Adipocyte (in vitro differentiated cells): ENCODE measurements around the gene SCUBE1.
A peak's percentile ranks its signal among the peaks of the same experiment; 100 is the strongest.

Experiments used
- DNase-seq: peaks from one replicate; pipeline ENCODE4 v3.0.0-alpha.2; 2015; ENCODE audit warnings: low read depth
- H3K27me3 ChIP-seq: replicated peaks from 2 replicates; pipeline ENCODE4 v1.7.0; 2013; ENCODE audit warnings: mild to moderate bottlenecking, low read length, moderate library complexity; ENCODE audit not compliant: control insufficient read depth, insufficient read depth
- H3K36me3 ChIP-seq: 2 replicates; pipeline ENCODE4 v1.7.0; 2013; ENCODE audit warnings: low read length, mild to moderate bottlenecking, moderate library complexity; ENCODE audit not compliant: control insufficient read depth, insufficient read depth, severe bottlenecking
- H3K4me1 ChIP-seq: 2 replicates; pipeline ENCODE4 v1.7.0; 2013; ENCODE audit warnings: mild to moderate bottlenecking, low read length, moderate library complexity; ENCODE audit not compliant: control insufficient read depth, insufficient read depth
- H3K4me3 ChIP-seq: 2 replicates; pipeline ENCODE4 v1.7.0; 2013; ENCODE audit warnings: mild to moderate bottlenecking, low read length, moderate library complexity
- H3K9ac ChIP-seq: 2 replicates; pipeline ENCODE4 v1.7.0; 2013; ENCODE audit warnings: mild to moderate bottlenecking, low read length, moderate library complexity
- H3K9me3 ChIP-seq: 2 replicates; pipeline ENCODE4 v1.7.0; 2013; ENCODE audit warnings: mild to moderate bottlenecking, low read length, moderate library complexity; ENCODE audit not compliant: control insufficient read depth

Gene SCUBE1

DNA sequence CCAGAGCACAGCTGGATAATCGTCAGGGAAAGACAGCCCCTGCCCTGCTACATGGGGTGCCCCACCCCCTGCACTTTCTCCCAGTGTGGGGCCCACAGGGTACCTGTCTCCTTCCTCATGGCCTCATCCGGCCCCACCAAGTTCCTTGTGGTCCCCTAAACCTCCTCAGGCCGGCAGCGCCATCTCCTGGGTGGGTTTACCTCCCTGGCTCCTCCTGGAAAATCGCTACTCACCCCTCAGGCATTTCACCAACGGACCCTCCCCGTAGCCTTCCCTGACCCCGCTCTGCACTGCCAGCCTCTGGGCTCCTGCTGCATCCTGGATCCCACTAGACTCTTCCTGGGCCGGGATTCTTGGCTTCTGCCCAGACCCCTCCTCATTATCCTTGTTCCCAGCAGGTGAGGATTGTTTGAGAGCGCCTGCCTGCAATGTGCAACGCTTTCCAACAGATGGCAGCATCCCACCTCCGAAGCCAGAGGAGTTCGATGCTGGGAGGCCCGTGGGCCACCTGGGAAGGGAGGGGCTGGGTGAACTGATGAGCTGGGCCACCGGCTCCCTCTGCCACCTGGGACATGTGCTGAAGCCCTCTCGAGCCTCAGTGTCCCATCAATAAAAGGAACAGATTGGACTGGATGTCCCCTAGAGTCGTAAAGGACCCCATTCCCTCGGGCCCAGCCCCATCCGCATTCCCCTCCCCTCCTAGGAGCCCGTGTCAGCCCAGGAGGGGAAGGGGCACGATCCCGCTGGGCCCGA is 112.0 kb downstream of the SCUBE1 start:
- Histone ChIP-seq H3K4me3 (no peak overlapping the region), H3K27me3 (peaks cover 79% of the 10 kb centered on the region), H3K4me1 (no peaks in the 10 kb centered on the region), H3K9ac (no peak overlapping the region), H3K9me3 (no peaks in the 10 kb centered on the region), H3K36me3 (no peaks in the 10 kb centered on the region)
- peak; percentile 64 for DNase-seq

DNA sequence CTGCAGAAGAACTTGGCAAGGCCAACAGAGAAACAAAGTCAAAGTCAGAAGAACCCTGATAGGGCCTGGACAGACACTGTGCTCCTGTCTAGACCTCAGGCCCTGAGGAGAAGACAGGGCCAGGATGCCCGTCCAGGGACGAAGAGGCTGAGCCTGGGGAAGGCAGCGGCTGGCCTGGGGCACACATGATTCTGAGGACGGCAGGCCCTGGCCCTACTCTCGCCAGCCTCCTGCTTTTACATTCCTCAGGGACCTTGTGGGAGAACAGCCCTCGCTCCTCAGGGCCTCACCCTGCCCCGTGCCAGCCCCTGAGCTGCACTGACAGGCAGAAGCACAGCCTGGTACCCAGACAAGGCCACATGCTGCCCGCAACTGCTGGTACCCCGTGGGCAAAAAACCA is 112.6 kb downstream of the SCUBE1 start:
- no peak overlapping the region for H3K4me3 ChIP-seq
- peaks cover 79% of the 10 kb centered on the region for H3K27me3 ChIP-seq
- H3K36me3 ChIP-seq, result no peaks in the 10 kb centered on the region
- no peak for DNase-seq
- H3K4me1 ChIP-seq, result no peaks in the 10 kb centered on the region
- no peaks in the 10 kb centered on the region for H3K9me3 ChIP-seq
- no peak overlapping the region for H3K9ac ChIP-seq

DNA sequence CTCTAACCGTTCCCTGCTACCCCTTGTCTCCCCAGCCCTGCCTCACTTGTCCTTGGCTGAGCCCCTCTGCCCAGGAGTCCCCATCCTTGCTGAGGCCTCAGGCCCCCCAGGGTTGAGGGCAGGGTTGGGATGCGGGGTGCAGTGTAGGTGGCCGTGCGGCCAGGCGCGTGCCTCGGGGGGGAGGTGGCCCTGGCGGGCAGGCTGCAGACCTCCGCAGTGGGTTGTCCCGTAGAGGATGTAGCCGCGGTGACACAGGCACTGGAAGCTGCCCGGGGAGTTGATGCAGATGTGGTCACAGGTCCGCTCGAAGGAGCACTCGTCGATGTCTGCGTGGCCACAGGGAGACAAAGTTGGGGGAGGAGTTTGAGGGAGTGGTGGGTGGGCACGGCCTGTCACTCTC is 114.3 kb downstream of the SCUBE1 start:
- no peaks in the 10 kb centered on the region for H3K4me1 ChIP-seq
- no peak overlapping the region for H3K4me3 ChIP-seq
- H3K36me3 ChIP-seq, result no peaks in the 10 kb centered on the region
- H3K9me3 ChIP-seq, result no peaks in the 10 kb centered on the region
- DNase-seq, result no peak
- peaks cover 64% of the 10 kb centered on the region for H3K27me3 ChIP-seq
- no peak overlapping the region for H3K9ac ChIP-seq

DNA sequence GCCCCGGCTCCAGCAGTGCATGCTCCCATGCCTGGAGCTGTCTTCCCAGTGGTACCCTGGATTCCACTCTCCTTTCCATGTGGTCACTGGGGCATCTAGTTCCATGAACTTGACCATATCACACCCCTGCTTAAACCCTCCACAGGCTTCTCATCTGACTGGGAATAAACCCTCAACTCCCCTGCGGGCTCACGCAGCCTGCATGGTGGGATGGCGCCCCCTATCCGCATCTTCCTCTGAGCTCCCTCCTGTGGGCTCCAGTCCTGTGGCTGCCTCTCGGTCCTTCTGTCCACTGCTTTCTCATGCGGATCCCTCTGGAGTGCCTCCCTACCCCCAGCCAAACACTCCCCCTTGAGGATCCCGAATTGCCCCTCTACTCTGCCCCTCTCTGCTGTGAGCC is 114.8 kb downstream of the SCUBE1 start:
- Histone ChIP-seq H3K4me1 (no peaks in the 10 kb centered on the region), H3K27me3 (peaks cover 63% of the 10 kb centered on the region), H3K4me3 (no peak overlapping the region), H3K36me3 (no peaks in the 10 kb centered on the region), H3K9me3 (no peaks in the 10 kb centered on the region), H3K9ac (no peak overlapping the region)
- peak; percentile 10 for DNase-seq

DNA sequence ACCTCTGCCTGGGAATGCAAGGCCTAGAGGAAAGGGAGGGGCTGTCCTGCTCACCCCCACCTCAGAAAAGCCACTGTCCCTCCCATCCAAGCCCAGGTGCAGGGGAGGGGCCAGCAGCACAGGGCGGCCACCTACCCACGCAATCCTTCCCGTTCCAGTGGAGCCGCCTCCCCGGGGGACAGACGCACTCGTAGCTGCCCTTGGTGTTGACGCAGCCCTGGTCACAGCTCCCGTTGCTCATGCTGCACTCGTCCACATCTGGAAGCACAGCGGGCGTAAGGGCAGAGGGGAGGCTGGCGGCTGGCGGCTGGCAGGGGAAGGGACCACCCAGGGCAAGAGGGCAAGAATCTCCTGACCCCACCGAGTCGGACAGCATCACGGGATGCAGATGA is 115.9 kb downstream of the SCUBE1 start:
- Histone ChIP-seq H3K9me3 (no peaks in the 10 kb centered on the region), H3K27me3 (peaks cover 66% of the 10 kb centered on the region), H3K4me3 (no peak overlapping the region), H3K4me1 (no peaks in the 10 kb centered on the region), H3K36me3 (no peaks in the 10 kb centered on the region), H3K9ac (no peak overlapping the region)
- no peak for DNase-seq

- no peak overlapping the region for H3K9ac ChIP-seq
- no peaks in the 10 kb centered on the region for H3K36me3 ChIP-seq
- DNase-seq, result peak; percentile 56
- H3K9me3 ChIP-seq, result no peaks in the 10 kb centered on the region
- no peak overlapping the region for H3K4me3 ChIP-seq
- H3K27me3 ChIP-seq, result peaks cover 63% of the 10 kb centered on the region
- H3K4me1 ChIP-seq, result no peaks in the 10 kb centered on the region
These were observed 116.6 kb downstream of the SCUBE1 start for GRCh38 chr22:43226377-43227238.

DNA sequence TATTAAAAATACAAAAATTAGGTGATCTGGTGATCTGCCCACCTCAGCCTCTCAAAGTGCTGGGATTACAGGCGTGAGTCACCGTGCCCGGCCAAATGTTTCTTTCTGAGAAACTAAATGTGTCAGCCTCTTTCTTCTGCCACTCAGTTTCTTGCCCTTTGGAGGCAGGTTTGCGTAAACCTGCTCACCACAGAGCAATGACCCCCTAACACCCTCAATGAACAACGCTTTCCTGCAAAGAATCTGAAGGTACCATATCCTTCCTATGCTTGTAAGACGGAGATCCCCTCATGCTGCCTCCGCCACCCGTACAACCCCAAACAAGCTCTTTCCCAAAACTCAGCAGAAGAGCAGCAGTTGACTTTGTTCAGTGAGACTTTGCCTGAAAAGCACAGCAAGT is 117.6 kb downstream of the SCUBE1 start:
- H3K9ac ChIP-seq, result no peak overlapping the region
- no peaks in the 10 kb centered on the region for H3K4me1 ChIP-seq
- no peaks in the 10 kb centered on the region for H3K9me3 ChIP-seq
- H3K4me3 ChIP-seq, result no peak overlapping the region
- no peaks in the 10 kb centered on the region for H3K36me3 ChIP-seq
- H3K27me3 ChIP-seq, result peaks cover 54% of the 10 kb centered on the region
- no peak for DNase-seq

GRCh38 chr22:43222987-43223386 is 120.2 kb downstream of the SCUBE1 start:
- H3K9ac ChIP-seq, result no peak overlapping the region
- no peaks in the 10 kb centered on the region for H3K9me3 ChIP-seq
- H3K27me3 ChIP-seq, result peaks cover 56% of the 10 kb centered on the region
- no peaks in the 10 kb centered on the region for H3K36me3 ChIP-seq
- no peaks in the 10 kb centered on the region for H3K4me1 ChIP-seq
- DNase-seq, result no peak
- no peak overlapping the region for H3K4me3 ChIP-seq

GRCh38 chr22:43222262-43222661 is 120.9 kb downstream of the SCUBE1 start:
- Histone ChIP-seq H3K4me3 (no peak overlapping the region), H3K9ac (no peak overlapping the region), H3K4me1 (no peaks in the 10 kb centered on the region), H3K27me3 (peaks cover 49% of the 10 kb centered on the region), H3K9me3 (no peaks in the 10 kb centered on the region), H3K36me3 (no peaks in the 10 kb centered on the region)
- DNase-seq, result no peak

GRCh38 chr22:43220625-43221380 is 122.4 kb downstream of the SCUBE1 start:
- Histone ChIP-seq H3K27me3 (peaks cover 38% of the 10 kb centered on the region), H3K36me3 (no peaks in the 10 kb centered on the region)
- DNase-seq, result no peak

DNA sequence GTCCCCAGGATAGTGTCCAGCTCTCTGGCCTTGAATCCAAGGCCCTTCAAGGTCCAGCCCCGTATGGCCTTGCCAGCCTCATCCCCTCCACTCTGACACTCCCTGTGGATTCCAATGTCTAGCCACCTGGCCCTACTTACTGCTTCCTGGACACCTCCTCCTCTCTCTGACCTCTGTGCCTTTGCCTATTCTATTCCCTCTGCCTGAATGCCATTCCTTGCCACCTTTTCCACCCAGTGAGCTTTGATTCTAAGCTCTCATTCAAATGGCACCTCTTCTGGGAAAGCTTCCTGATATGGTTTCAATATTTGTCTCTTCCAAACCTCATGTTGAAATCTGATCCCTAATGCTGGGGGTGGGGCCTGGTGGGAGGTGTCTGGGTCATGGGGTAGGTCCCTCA is 124.4 kb downstream of the SCUBE1 start:
- no peaks in the 10 kb centered on the region for H3K36me3 ChIP-seq
- peaks cover 53% of the 10 kb centered on the region for H3K27me3 ChIP-seq
- no peak overlapping the region for H3K9ac ChIP-seq
- no peak for DNase-seq
- H3K4me1 ChIP-seq, result no peaks in the 10 kb centered on the region
- H3K4me3 ChIP-seq, result no peak overlapping the region
- no peaks in the 10 kb centered on the region for H3K9me3 ChIP-seq

More at GRCh38 chr22:43220625-43221380, 122.4 kb downstream of the SCUBE1 start:
- no peaks in the 10 kb centered on the region for H3K9me3 ChIP-seq
- H3K4me3 ChIP-seq, result no peak overlapping the region
- no peaks in the 10 kb centered on the region for H3K4me1 ChIP-seq
- H3K9ac ChIP-seq, result no peak overlapping the region
